GM12891 (cell line): Measurements from ENCODE around the gene PIAS4.
A peak's percentile ranks its signal among the peaks of the same experiment; 100 is the strongest.
"Not testable (repeated sequence)": the region's sequence is repeated elsewhere in the genome, so short reads cannot be mapped to it uniquely, and the experiment has no call there.

Experiments used
- DNase-seq: peaks from one replicate; pipeline ENCODE4 v3.0.0; 2011; ENCODE audit warnings: low spot score; ENCODE audit not compliant: insufficient read length
- FAIRE-seq: peaks from 2 replicates; lab custom pipeline; 2011; peaks lifted over from hg19 to GRCh38; lab: Jason Lieb, UNC
- PAX5 ChIP-seq: IDR thresholded peaks from 2 replicates; pipeline ENCODE4 v1.6.1; 2011; ENCODE audit warnings: low read length, moderate library complexity, mild to moderate bottlenecking; ENCODE audit not compliant: insufficient read depth, severe bottlenecking
- POLR2A ChIP-seq: IDR thresholded peaks from 2 replicates; pipeline ENCODE4 v1.6.1; 2011; ENCODE audit warnings: low read depth, low read length, control low read depth
- POLR2AphosphoS5 ChIP-seq: IDR thresholded peaks from 2 replicates; pipeline ENCODE4 v1.6.1; 2011; ENCODE audit warnings: low read depth, low read length, control low read depth
- POU2F2 ChIP-seq: IDR thresholded peaks from 2 replicates; pipeline ENCODE4 v1.6.1; 2011; ENCODE audit warnings: low read depth, mild to moderate bottlenecking, control low read depth, low read length, moderate library complexity
- SPI1 ChIP-seq: IDR thresholded peaks from 2 replicates; pipeline ENCODE4 v1.6.1; 2011; ENCODE audit warnings: low read depth, low read length, control low read depth
- TAF1 ChIP-seq: IDR thresholded peaks from 2 replicates; pipeline ENCODE4 v1.6.1; 2011; ENCODE audit warnings: low read depth, low read length, control low read depth

The PIAS4 gene

DNA sequence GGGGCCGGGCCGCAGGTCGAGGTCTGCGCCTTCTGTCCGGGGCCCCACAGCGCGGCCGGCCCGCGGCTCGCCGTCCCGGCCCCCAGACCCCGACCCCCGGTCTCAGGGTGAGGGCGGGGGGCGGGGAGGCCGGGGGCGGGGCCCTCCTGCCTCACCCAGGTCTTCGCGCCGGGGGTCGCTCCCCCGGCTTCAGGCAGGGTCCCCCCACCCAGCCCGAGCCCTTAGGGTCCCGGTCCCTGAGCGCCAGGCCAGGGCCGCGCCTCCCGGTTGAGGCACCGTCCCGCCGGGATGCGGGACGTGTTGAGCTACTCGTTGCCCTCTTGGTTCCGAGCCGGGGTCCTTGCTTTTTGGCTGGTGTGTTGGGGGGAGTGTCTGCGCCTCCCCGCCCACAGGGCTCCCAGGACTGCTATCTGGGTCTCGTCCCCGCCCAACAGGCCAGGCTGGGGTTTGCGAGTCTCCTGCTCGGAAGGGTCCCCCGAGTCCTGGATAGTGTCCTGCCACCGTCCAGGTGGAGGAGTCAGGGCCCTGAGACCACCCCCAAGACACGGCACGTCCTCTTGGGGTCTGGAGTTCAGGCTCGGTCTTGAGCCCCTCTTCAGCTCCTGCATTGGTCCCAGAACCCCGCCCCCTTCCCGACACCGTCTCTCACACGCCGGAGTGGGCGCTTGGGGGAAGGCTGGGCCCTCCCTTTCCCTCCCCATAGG, 452 bp downstream of the PIAS4 start:
- TF ChIP-seq POLR2AphosphoS5: no peak
- no peak for TF ChIP-seq PAX5
- no peak for TF ChIP-seq POLR2A
- no peak for TF ChIP-seq SPI1
- TF ChIP-seq POU2F2: no peak
- TF ChIP-seq TAF1: no peak
- DNase-seq (peak; percentile 53), FAIRE-seq (no peak)

DNA sequence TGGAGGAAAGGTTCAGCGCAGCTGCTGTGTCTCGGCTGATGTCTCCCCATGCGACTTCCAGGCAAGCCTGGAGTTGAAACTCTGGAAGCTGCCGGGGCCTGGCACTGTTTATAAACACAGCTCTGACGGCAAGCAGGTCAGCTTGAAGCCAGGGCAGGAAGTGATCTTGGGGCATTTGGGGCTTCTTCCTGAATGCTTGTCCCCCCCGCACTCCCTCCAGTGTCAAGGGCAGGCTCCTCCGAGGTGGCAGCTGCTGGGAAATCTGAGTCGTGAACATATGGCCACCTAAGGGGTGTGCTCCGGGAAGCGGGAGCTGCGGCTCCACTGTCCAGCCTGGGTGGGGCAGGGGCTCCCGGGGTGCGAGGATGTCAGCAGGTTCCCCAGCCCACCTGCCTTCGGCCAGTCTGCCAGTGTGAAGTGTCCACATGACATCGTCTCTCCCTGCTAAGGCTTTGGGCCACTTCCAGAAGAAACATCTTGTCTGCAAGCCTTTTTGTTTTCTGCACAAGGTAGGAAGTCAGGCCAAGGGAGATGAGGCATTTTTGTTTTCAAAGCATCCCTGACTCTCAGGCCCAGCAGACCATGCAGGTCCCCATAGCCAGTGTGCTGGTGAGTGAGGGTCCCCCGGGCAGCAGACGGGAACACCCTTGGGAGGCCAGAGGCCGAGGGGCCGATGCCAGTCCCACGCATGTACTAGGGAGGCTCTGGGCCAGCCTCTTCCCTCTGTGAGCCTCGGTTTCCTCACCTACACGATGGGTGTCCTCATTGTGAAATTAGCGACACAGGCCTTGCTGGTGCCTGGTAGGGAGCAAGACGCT, 2.7 kb downstream of the PIAS4 start:
- no peak for DNase-seq
- no peak for FAIRE-seq
- no peak for TF ChIP-seq POU2F2
- no peak for TF ChIP-seq SPI1
- TF ChIP-seq TAF1: no peak
- no peak for TF ChIP-seq POLR2AphosphoS5
- TF ChIP-seq PAX5: no peak
- TF ChIP-seq POLR2A: no peak

DNA sequence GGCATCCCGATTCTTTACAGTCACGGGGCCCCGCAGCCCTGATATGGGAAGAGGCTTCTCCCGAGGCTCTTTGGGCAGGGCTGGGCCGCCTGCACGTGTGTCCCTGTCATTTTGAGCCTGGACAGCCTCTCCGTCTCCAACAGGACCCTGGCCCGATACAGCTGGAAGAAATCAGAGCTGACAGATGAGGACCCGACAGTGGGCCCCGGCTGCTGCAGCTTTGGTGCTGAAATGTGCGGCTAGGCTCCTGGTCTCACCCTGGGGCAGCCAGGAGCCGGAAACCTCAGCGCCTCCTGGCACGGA, 3.2 kb downstream of the PIAS4 start:
- FAIRE-seq (no peak), DNase-seq (no peak)
- TF ChIP-seq TAF1 (no peak), PAX5 (no peak), POLR2A (no peak), SPI1 (no peak), POLR2AphosphoS5 (no peak), POU2F2 (no peak)

DNA sequence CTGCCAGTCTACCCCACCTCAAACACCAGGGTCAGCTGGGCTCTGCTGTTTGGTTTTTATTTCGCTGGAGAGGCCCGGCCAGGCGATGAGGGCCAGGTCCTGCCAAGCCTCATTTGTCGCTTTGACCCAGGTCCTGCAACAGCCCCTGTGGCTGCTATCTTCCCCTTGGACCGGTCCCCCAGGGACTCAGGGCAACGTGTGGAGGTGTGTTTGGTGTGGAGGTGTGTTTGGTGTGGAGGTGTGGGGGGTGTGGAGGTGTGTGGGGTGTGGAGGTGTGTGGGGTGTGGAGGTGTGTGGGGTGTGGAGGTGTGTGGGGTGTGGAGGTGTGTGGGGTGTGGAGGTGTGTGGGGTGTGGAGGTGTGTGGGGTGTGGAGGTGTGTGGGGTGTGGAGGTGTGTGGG, 3.9 kb downstream of the PIAS4 start:
- DNase-seq: not testable (repeated sequence)

DNA sequence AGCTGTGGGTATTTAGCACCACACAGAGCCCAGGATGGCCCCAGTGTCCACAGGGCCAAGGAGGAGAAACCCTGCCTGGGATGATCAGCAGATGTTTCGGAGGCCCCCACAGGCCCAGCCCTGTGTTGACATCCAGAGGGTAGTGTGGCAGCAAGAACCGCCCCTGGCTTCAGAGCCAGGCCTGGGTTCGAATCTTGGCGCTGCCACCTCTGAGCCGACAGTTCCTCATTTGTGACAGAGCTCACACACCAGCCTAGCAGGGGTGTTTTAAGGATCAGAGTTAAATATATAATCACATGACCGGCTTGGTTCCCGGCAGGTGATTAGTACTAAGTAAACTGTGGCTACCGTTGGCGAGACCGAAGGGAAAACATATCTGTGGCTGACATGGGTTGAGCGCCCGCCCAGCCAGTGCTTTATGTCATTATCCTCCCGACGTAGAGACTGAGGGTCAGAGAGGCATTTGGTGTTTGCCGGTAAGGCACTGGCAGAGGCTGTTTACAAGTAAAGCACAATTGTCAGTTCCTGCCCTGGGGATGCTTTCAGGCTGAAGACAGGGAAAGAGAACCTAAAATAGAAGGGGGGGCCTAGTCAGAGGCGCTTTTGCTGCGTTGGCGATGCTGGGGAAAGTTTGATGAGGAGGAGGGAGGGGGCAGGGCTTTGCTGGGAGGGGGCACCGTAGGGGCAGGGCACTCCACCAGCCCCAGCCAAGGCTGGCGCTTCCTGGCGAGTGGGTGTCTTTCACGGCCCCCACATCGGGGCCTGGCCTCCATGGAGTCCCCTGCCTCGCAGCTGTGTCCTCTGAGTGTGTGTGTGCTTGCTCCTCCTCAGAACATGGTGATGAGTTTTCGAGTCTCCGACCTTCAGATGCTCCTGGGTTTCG, 4.8 kb downstream of the PIAS4 start:
- TF ChIP-seq POLR2A: no peak
- 0 out of 2 replicates have a peak, but pooled peaks have one; percentile 9 for TF ChIP-seq SPI1
- no peak for DNase-seq
- no peak for FAIRE-seq

More for the DNA sequence above, 3.9 kb downstream of the PIAS4 start:
- FAIRE-seq: not testable (repeated sequence)

DNA sequence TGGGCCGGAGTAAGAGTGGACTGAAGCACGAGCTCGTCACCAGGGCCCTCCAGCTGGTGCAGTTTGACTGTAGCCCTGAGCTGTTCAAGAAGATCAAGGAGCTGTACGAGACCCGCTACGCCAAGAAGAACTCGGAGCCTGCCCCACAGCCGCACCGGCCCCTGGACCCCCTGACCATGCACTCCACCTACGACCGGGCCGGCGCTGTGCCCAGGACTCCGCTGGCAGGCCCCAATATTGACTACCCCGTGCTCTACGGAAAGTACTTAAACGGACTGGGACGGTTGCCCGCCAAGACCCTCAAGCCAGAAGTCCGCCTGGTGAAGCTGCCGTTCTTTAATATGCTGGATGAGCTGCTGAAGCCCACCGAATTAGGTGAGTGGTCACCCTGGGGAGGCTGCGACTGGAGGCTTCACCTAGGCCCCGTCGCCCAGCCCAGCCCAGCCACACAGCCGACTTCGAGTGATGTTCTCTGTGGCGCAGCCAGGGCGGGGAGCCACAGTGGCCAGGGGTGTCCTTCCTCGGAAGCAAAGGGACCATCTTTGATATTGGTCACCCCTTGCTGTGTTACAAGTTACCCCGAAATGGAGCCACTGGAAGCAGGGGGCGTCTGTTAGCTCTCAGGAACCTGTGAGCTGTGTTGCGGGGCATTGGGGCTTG, 5.6 kb downstream of the PIAS4 start:
- DNase-seq (no peak), FAIRE-seq (no peak)
- no peak for TF ChIP-seq POLR2A
- TF ChIP-seq POU2F2: no peak
- TF ChIP-seq SPI1: no peak
- no peak for TF ChIP-seq POLR2AphosphoS5
- no peak for TF ChIP-seq PAX5
- no peak for TF ChIP-seq TAF1

DNA sequence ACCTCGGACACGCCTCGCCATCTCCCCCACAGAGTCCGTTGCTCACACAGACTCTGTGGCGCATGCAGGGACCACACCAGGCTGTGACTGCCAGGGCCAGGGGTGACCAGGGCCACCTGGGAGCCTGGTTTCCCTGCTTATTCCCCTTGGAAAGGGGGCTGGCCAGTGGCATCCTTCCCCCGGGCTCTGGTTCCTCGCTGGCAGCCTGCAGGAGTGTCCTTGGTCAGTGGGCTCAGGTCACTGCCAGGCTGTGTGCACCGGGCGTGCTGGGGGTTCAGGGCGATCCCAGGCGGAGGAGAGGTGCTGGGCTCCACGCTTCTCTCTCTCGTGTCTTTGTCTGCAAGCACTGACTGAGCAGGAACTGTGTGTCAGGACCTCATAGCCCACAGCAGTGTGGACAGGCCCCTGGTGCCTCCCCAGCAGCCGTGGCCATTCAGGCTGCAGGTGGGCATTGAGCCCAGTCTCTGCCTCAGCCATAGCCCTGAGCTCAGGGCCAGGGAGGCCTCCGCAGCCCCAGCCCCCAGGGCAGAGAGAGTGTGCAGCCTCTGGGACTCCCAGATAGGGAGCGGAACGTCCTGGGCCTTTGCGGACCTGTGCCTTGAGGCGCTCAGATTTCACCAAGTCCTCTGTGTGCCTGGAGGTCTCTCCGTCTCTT, 6.5 kb downstream of the PIAS4 start:
- TF ChIP-seq PAX5 (no peak), SPI1 (no peak), TAF1 (no peak), POLR2A (no peak), POLR2AphosphoS5 (no peak), POU2F2 (no peak)
- DNase-seq (no peak), FAIRE-seq (no peak)

DNA sequence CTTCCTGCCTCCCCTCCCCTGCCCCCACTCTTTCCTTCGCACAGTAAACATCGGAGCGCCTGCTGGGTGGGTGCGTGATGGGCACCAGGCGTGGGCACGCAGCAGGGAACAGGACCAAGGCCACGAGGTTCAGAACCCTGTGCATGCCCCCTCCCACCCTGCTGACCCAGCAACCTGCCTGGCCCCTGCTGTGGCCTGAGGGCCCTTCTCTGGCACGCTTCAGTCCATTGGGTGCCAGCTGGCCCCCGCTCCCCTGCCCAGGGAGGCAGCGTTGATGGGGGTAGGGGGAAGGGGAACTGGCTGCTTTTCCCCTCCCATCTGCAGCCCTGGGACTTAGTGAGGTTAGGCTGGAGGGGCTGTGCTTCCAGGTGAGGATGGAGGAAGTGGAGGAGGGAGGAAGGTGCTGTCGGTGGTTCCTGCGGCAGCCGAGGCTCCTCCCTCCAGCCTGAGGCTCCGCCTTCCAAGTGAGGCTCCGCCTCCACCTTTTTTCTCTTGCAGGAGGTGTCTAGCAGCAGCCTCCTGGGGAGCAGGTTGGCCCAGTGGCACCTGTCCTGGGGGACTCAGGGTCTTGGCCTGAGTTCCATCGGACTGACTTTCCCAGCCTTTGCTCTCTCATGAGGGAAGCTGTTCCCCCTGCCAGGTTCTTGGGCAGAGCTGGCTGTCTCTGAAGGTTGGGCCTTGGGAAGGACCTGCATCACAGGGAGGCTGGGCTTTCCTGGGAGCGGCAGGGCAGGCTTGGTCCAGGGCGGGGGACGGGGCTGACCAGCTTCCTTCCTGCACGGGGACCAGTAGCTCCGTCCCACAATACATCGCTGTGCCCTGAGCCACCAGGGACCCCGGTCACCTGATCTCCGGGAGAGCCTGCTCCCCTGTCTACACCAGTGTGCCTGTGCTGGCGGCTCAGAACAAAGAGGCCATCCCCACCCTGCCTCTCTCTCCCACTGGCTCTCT, 7.3 kb downstream of the PIAS4 start:
- DNase-seq (no peak), FAIRE-seq (no peak)
- TF ChIP-seq TAF1 (no peak), POLR2AphosphoS5 (no peak), PAX5 (no peak), POU2F2 (no peak), SPI1 (no peak), POLR2A (no peak)
